Smooth muscle cell (in vitro differentiated cells): ENCODE results near the gene PRKACA. TPM values are rescaled to one million over a fixed set of nuclear protein-coding genes. Genes with fewer than 3 reads are reported as not detected.

Source experiments
- DNase-seq: peaks from one replicate; lab custom pipeline; 2025; ENCODE audit not compliant: unreplicated experiment; lab: John Stamatoyannopoulos, UW
- H2AFZ ChIP-seq: fragments of 200-600 bp; sonication (generic); 2 replicates; pipeline ENCODE4 v1.6.0; 2016; ENCODE audit warnings: antibody characterized with exemption, low read depth, mild to moderate bottlenecking
- H3F3A ChIP-seq: fragments of 200-600 bp; sonication (generic); 2 replicates; pipeline ENCODE4 v1.6.0; 2017; ENCODE audit warnings: antibody characterized with exemption, low read depth
- H3K27ac ChIP-seq: fragments of 200-600 bp; sonication (generic); 2 replicates; pipeline ENCODE4 v1.5.1; 2016; ENCODE audit warnings: low read depth, mild to moderate bottlenecking
- H3K27me3 ChIP-seq: fragments of 200-600 bp; sonication (generic); 2 replicates; pipeline ENCODE4 v1.6.1; 2016; ENCODE audit warnings: low read depth, mild to moderate bottlenecking
- H3K36me3 ChIP-seq: fragments of 200-600 bp; sonication (generic); 2 replicates; pipeline ENCODE4 v1.5.1; 2016; ENCODE audit warnings: low read depth
- H3K4me1 ChIP-seq: fragments of 200-600 bp; sonication (generic); 2 replicates; pipeline ENCODE4 v1.5.1; 2016; ENCODE audit warnings: low read depth
- H3K4me2 ChIP-seq: fragments of 200-600 bp; sonication (generic); 2 replicates; pipeline ENCODE4 v1.6.0; 2016; ENCODE audit warnings: mild to moderate bottlenecking
- H3K4me3 ChIP-seq: fragments of 200-600 bp; sonication (generic); 2 replicates; pipeline ENCODE4 v1.5.1; 2016; ENCODE audit warnings: mild to moderate bottlenecking
- H3K79me2 ChIP-seq: fragments of 200-600 bp; sonication (generic); 2 replicates; pipeline ENCODE4 v1.6.0; 2016; ENCODE audit warnings: low read depth, mild to moderate bottlenecking
- H3K9ac ChIP-seq: fragments of 200-600 bp; sonication (generic); 2 replicates; pipeline ENCODE4 v1.6.0; 2016; ENCODE audit warnings: low read depth
- H3K9me3 ChIP-seq: fragments of 200-600 bp; sonication (generic); replicated peaks from 2 replicates; pipeline ENCODE4 v1.5.1; 2016; ENCODE audit warnings: low read depth
- H4K20me1 ChIP-seq: fragments of 200-600 bp; sonication (generic); 2 replicates; pipeline ENCODE4 v1.6.0; 2016; ENCODE audit warnings: low read depth
- CTCF ChIP-seq: fragments of 200-600 bp; sonication (generic); IDR thresholded peaks from 2 replicates; pipeline ENCODE4 v1.5.1; 2017; ENCODE audit warnings: borderline replicate concordance, mild to moderate bottlenecking, antibody characterized with exemption; ENCODE audit not compliant: insufficient read depth, poor library complexity, severe bottlenecking
- WGBS: methylation state at CpG from one replicate; pipeline ENCODE4 v1.1.7; 2016; ENCODE audit warnings: low lambda C conversion rate; 5-methylcytosine and 5-hydroxymethylcytosine counted together
- polyA plus RNA-seq: library from polyadenylated mRNA; unstranded; fragments of >200 nt; fragmentation: Nextera tagmentation; extraction: Ambion mirVana; gene quantifications from 2 replicates; pipeline ENCODE4 v1.2.1, GENCODE V29; 2016
- total RNA-seq: library from RNA; depleted of rRNA; stranded (reverse); fragments of >200 nt; gene quantifications from 2 replicates; pipeline ENCODE4 v1.2.3, GENCODE V29; 2014

PRKACA gene
- total and polyA plus RNA-seq, 2 experiments from 2014 or later: 11.1 to 30.3 TPM

GRCh38 chr19:14120497-14120780 is 2.9 kb upstream of the PRKACA start:
- Histone ChIP-seq H2AFZ (no peak overlapping the region), H3K9ac (no peak overlapping the region), H3K27ac (no peak overlapping the region), H3F3A (peaks cover 11% of the 10 kb centered on the region), H3K79me2 (peaks cover 19% of the 10 kb centered on the region), H3K27me3 (no peaks in the 10 kb centered on the region), H3K4me3 (no peak overlapping the region), H3K9me3 (no peaks in the 10 kb centered on the region), H3K4me2 (no peak overlapping the region), H3K4me1 (peaks cover 16% of the 10 kb centered on the region), H4K20me1 (peaks cover 16% of the 10 kb centered on the region), H3K36me3 (no peaks in the 10 kb centered on the region)
- no peak for TF ChIP-seq CTCF
- DNase-seq: no peak
- WGBS: 99% methylated on average over 7 of the region's 7 CpGs

- no peak for TF ChIP-seq CTCF
- H3K27me3 ChIP-seq: no peaks in the 10 kb centered on the region
- no peak overlapping the region for H3K4me2 ChIP-seq
- peaks cover 11% of the 10 kb centered on the region for H3F3A ChIP-seq
- no peak overlapping the region for H3K9ac ChIP-seq
- peaks cover 21% of the 10 kb centered on the region for H4K20me1 ChIP-seq
- peaks cover 16% of the 10 kb centered on the region for H3K4me1 ChIP-seq
- WGBS: 95% methylated on average over 7 of the region's 7 CpGs
- H3K27ac ChIP-seq: peak overlapping the region; percentile 73
- DNase-seq: no peak
- no peaks in the 10 kb centered on the region for H3K9me3 ChIP-seq
- peaks cover 24% of the 10 kb centered on the region for H3K79me2 ChIP-seq
- H3K4me3 ChIP-seq: no peak overlapping the region
- H2AFZ ChIP-seq: no peak overlapping the region
- H3K36me3 ChIP-seq: no peaks in the 10 kb centered on the region
Measured at GRCh38 chr19:14119644-14120496, 2.3 kb upstream of the PRKACA start.

- whole genome bisulfite sequencing: 78% methylated on average over 3 of the region's 3 CpGs
- peaks cover 27% of the 10 kb centered on the region for H4K20me1 ChIP-seq
- H3F3A ChIP-seq: peaks cover 11% of the 10 kb centered on the region
- peaks cover 16% of the 10 kb centered on the region for H3K4me1 ChIP-seq
- no peak for TF ChIP-seq CTCF
- H3K27ac ChIP-seq: peak overlapping the region; percentile 73
- H2AFZ ChIP-seq: no peak overlapping the region
- no peaks in the 10 kb centered on the region for H3K36me3 ChIP-seq
- no peaks in the 10 kb centered on the region for H3K9me3 ChIP-seq
- peak overlapping the region; percentile 95 for H3K4me2 ChIP-seq
- H3K79me2 ChIP-seq: peaks cover 30% of the 10 kb centered on the region
- no peak for DNase-seq
- H3K4me3 ChIP-seq: no peak overlapping the region
- H3K9ac ChIP-seq: no peak overlapping the region
- no peaks in the 10 kb centered on the region for H3K27me3 ChIP-seq
Measured at GRCh38 chr19:14119146-14119545, 1.6 kb upstream of the PRKACA start.
